ENCODE results near the gene TSGA10IP.

Gene TSGA10IP

DNA sequence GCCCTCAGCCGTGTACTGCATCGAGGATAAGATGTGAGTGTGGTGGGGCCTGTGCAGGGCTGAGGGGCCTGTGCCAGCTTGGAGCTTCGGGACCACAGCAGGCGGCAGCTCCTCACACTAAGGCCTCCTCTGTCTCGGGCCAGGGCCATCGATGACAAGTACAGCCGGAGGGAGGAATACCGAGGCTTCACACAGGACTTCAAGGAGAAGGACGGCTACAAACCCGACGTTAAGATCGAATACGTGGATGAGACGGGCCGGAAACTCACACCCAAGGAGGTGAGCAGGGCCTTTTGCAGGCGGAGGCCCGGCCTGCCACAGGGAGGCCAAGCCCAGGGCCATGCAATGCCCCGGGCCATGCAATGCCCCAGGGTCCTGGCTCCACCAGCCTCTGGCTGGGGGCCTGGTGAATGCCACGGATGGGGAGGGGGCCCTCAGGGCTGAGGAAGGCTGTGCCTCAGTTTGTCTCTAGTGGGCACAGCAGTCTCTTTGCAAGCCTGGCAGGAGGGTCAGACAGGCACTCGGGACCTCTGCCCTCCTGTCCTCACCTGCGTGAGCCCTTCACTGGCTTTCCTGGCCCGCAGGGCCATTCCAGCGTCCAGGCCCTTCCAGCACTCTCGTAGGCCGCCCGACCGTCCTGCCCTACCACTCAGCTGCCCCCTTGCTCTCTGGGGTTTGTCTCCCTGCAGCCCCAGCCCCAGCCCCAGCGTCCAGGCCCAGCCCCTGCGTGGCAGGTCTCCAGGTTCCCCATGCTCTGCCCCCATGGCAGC is 32.5 kb downstream of the TSGA10IP start:
- H3K27me3 ChIP-seq: no peaks in the 10 kb centered on the region
- H3K4me3 ChIP-seq: no peak overlapping the region
- TF ChIP-seq, protein P1, sequence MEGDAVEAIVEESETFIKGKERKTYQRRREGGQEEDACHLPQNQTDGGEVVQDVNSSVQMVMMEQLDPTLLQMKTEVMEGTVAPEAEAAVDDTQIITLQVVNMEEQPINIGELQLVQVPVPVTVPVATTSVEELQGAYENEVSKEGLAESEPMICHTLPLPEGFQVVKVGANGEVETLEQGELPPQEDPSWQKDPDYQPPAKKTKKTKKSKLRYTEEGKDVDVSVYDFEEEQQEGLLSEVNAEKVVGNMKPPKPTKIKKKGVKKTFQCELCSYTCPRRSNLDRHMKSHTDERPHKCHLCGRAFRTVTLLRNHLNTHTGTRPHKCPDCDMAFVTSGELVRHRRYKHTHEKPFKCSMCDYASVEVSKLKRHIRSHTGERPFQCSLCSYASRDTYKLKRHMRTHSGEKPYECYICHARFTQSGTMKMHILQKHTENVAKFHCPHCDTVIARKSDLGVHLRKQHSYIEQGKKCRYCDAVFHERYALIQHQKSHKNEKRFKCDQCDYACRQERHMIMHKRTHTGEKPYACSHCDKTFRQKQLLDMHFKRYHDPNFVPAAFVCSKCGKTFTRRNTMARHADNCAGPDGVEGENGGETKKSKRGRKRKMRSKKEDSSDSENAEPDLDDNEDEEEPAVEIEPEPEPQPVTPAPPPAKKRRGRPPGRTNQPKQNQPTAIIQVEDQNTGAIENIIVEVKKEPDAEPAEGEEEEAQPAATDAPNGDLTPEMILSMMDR (IDR thresholded peaks at IDR 0.05): no peak
- no peaks in the 10 kb centered on the region for H3K9me3 ChIP-seq
- no peaks in the 10 kb centered on the region for H3K4me1 ChIP-seq
- DNase-seq: no peak
- intact Hi-C loops (cut with DNase I; ENCODE audit: low total_unique reads): no loop called here
- peaks cover 29 to 71% (median 46%) of the 10 kb centered on the region in 3 donors for H3K36me3 ChIP-seq
- H3K27ac ChIP-seq: no peak overlapping the region

DNA sequence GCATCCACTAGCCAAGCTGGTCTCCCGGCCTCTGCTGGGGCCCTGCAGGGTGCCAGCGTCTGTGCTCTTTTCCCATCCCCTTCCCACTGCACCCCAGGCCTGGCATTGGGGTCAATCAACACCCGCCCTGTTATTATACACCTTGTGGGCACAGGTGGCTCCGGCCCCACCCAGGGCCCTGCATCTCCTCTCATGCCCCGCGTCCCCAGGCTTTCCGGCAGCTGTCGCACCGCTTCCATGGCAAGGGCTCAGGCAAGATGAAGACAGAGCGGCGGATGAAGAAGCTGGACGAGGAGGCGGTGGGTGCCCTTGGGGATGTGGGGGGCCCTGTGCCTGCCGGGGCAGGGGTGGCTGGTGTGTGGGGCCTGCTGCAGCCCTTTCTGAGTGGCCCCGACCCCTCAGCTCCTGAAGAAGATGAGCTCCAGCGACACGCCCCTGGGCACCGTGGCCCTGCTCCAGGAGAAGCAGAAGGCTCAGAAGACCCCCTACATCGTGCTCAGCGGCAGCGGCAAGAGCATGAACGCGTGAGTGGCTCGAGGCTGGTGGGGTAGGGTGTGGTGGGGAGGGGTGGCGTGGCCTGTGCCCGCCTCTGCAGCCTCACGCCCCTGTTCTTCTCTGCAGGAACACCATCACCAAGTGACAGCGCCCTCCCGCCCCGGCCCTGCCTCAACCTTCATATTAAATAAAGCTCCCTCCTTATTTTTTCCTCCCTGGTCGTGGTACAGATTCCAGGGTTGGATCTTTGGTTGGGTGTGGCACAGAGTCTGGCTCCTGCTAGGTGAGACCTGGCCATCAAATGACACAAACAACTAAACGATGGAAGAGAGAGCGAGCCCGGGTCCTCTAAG is 33.3 kb downstream of the TSGA10IP start:
- DNase-seq: no peak
- TF ChIP-seq, protein P1 (IDR thresholded peaks at IDR 0.05): no peak
- no peaks in the 10 kb centered on the region for H3K9me3 ChIP-seq
- no peak overlapping the region for H3K27ac ChIP-seq
- H3K36me3 ChIP-seq: peaks cover 29 to 65% (median 42%) of the 10 kb centered on the region in 3 donors
- H3K4me3 ChIP-seq: no peak overlapping the region
- intact Hi-C loops (cut with DNase I; ENCODE audit: low total_unique reads): no loop called here
- H3K4me1 ChIP-seq: no peaks in the 10 kb centered on the region
- H3K27me3 ChIP-seq: no peaks in the 10 kb centered on the region

DNA sequence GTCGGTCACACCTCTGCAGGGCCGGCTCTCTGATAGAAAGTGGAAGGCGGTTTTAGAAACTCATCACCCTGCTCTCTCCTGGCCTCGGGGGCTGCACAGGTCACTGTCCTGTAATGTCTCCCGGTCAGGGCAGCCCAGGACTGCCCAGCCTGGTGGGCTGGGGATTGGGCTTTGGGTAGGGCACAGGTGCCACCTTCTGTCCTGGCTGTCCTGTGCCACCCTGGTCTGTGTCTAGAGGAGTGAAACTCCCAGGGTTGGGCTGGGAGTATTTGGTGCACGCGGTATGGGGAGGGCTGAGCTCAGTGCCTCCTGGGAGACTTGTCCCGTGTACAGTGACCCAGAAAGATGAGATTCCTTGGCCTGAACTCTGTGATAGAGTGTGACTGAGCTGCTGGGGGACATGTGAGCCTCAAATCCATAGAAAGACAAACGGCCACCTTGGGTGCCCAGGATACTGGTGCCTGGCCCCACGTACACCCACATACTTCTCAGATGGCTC is 34.0 kb downstream of the TSGA10IP start:
- peaks cover 29 to 67% (median 39%) of the 10 kb centered on the region in 3 donors for H3K36me3 ChIP-seq
- no peaks in the 10 kb centered on the region for H3K9me3 ChIP-seq
- H3K27me3 ChIP-seq: no peaks in the 10 kb centered on the region
- DNase-seq: no peak
- H3K4me1 ChIP-seq: peaks cover 0 to 1% (median 0%) of the 10 kb centered on the region in 4 donors
- intact Hi-C loops (cut with DNase I; ENCODE audit: low total_unique reads): no loop called here
- no peak overlapping the region for H3K4me3 ChIP-seq
- TF ChIP-seq, protein P1 (IDR thresholded peaks at IDR 0.05): no peak
- H3K27ac ChIP-seq: no peak overlapping the region

DNA sequence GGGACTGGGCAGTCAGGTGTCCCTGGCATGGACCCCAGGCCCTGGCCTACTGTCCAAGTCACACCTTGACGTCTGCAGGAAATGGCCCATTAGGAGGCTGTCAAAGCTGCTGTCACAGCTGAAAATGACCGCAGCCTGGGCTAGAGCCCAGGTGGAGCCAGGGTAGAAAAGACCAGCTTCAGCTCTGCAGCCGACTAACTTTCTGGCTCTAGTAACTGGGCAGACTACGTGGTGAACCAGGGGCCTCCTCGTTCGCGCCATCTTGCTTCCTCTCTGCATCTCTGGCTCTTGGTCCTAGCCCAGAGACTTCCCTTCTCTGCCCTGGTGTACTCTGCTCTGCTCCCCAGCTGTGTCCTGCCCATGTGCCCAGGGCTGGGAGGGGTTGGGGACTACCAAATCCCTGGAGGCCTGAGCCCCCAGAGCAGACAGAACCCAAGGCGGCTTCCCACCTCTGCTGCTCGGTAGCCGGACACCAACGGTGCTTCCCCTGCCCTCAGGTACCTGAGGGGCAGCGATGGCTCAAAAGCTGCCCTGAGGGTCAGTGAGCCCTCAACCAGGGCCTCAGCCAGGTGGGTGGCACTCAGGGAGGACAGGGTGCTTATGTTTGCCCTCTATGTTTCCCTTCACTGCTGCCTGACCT is 35.9 kb downstream of the TSGA10IP start:
- DNase-seq: no peak
- H3K36me3 ChIP-seq: peaks cover 27 to 49% (median 32%) of the 10 kb centered on the region in 3 donors
- no peak overlapping the region for H3K4me3 ChIP-seq
- H3K27ac ChIP-seq: no peak overlapping the region
- no peaks in the 10 kb centered on the region for H3K9me3 ChIP-seq
- H3K4me1 ChIP-seq: peaks cover 0 to 17% (median 0%) of the 10 kb centered on the region in 4 donors
- intact Hi-C loops (cut with DNase I; ENCODE audit: low total_unique reads): loop anchor here (10.0 kb wide), 1 partner anchor 276 kb away; no protein-coding TSS in a partner anchor
- H3K27me3 ChIP-seq: no peaks in the 10 kb centered on the region
- TF ChIP-seq, protein P1 (IDR thresholded peaks at IDR 0.05): no peak
